Measurements from ENCODE around the gene COA4.

- TF ChIP-seq, protein P1, sequence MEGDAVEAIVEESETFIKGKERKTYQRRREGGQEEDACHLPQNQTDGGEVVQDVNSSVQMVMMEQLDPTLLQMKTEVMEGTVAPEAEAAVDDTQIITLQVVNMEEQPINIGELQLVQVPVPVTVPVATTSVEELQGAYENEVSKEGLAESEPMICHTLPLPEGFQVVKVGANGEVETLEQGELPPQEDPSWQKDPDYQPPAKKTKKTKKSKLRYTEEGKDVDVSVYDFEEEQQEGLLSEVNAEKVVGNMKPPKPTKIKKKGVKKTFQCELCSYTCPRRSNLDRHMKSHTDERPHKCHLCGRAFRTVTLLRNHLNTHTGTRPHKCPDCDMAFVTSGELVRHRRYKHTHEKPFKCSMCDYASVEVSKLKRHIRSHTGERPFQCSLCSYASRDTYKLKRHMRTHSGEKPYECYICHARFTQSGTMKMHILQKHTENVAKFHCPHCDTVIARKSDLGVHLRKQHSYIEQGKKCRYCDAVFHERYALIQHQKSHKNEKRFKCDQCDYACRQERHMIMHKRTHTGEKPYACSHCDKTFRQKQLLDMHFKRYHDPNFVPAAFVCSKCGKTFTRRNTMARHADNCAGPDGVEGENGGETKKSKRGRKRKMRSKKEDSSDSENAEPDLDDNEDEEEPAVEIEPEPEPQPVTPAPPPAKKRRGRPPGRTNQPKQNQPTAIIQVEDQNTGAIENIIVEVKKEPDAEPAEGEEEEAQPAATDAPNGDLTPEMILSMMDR (IDR thresholded peaks at IDR 0.05), result no peak
- no peak for TF ChIP-seq POLR2A (IDR thresholded peaks at IDR 0.05)
Observed at GRCh38 chr11:73889536-73889935, 12.9 kb upstream of the COA4 start.
